Esophagus mucosa (tissue), 1 donor: Measurements from ENCODE around the gene ZNF263. TPM values are rescaled to one million over a fixed set of nuclear protein-coding genes. Genes with fewer than 3 reads are reported as not detected.
"Not testable (repeated sequence)": the region's sequence is repeated elsewhere in the genome, so short reads cannot be mapped to it uniquely, and the experiment has no call there.

Experiments used
- ATAC-seq: fragments of 200-7000 bp; cut with Tn5 transposase; one replicate; pipeline ENCODE4 v1.9.1; 2020
- total RNA-seq: library from RNA; stranded (reverse); gene quantifications from one replicate; pipeline ENCODE4 v1.2.4, GENCODE V29; 2023
- donor health status: DM: yes; HTN: yes; CAD: no.

Gene ZNF263
- total RNA-seq, 1 donor from 2014 or later, result 9.3 TPM

DNA sequence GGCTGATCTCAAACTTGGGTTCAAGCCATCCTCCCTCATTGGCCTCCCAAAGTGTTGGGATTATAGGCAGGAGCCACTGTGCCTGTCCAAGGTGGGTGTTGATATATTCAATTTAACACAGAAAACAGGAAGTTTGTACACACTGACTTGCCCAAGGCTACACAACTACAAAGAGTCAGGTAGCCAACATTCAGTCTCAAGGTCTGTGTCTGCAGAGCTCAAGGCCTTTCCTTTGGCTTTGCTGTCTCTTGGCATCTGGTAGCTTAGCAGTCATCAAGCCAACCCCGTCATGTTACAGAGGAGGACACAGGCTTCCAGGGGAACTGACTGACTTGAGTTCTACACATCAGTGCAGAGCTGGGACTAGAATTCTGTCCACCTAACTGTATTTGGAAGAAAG is 15.0 kb upstream of the ZNF263 start:
- no peak for ATAC-seq

DNA sequence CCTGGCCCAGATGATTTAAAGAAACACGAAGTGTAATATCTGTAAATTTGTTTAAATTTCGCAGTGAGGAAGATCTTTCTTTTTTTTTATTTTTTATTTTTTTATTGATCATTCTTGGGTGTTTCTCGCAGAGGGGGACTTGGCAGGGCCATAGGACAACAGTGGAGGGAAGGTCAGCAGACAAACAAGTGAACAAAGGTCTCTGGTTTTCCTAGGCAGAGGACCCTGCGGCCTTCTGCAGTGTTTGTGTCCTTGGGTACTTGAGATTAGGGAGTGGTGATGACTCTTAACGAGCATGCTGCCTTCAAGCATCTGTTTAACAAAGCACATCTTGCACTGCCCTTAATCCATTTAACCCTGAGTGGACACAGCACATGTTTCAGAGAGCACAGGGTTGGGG is 12.6 kb upstream of the ZNF263 start:
- not testable (repeated sequence) for ATAC-seq

GRCh38 chr16:3271281-3271680 is 12.0 kb upstream of the ZNF263 start:
- ATAC-seq, result not testable (repeated sequence)

DNA sequence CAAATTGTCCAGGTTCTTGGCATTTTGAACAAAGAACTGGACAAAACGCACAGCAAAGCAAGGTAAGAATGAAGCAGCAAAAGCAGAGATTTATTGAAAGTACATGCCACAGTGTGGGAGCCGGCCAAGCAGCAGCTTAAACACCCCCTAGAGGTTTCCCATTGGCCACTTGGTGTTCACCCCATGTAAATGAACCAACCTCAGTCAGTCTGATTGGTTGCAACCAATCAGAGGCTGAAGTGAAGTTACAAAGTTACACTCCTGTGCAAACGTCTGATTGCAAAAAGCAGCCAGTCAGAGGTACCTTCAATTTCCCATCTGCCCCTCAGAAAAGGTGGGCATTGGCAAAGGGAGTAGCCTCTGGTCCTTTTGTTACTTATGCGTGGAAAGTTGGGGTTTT is 8.8 kb upstream of the ZNF263 start:
- ATAC-seq, result no peak

GRCh38 chr16:3274947-3275346 is 8.3 kb upstream of the ZNF263 start:
- no peak for ATAC-seq

- no peak for ATAC-seq
These were observed 6.6 kb upstream of the ZNF263 start for GRCh38 chr16:3276679-3277078.

DNA sequence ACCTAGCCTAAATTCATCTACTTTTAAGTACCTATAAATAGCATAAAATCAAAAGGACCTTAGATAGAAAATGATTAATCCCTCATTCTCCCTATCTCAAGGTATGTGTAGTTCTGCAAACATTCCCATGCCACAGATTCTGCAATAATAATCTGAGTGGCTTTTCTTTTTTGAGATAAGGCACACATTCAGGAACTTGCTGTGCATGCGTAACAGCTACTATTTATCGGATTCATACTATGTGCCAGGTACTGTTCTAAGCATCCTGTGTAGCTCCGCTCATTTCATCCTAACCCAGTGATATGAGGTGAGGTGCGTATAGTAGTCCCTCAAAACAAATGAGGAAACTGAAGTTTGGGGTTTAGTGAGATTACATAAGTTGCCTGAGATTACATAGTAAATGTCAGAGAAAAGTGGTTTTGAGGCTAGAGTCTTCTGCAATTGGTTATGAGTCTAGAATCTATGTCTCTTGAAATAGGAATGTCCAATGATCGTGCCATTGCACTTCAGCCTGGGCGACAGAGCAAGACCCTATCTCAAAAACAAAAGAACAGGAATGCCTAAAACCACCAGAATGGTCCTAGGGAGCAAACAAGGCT is 2.0 kb upstream of the ZNF263 start:
- ATAC-seq, result no peak

DNA sequence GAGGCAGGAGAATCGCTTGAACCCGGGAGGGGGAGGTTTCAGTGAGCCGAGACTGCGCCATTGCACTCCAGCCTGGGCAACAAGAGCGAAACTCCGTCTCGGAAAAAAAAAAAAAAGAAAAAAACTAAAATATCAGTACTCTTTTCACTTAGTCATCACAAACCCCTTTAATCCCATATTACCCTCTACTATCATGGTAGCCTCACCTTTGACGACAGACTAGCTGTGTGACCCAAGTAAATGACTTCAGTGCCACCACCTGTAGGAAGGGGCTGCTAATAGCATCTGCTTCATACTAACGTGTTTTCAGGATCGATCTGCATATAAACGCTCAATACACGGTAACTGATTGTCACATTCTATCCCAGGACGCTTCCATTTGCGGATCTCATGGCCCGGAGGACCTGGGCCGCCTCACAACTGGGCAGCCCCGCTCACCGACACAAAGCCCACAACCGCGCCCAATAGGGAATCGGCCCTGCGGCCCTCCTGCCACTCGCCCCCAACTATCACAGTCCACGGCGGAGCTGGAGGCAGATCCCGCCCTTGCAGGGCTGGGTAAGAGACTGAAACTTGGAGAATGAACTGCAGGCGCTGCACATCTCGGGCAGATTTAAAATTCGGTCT is 1.1 kb upstream of the ZNF263 start:
- peak; percentile 30 for ATAC-seq

DNA sequence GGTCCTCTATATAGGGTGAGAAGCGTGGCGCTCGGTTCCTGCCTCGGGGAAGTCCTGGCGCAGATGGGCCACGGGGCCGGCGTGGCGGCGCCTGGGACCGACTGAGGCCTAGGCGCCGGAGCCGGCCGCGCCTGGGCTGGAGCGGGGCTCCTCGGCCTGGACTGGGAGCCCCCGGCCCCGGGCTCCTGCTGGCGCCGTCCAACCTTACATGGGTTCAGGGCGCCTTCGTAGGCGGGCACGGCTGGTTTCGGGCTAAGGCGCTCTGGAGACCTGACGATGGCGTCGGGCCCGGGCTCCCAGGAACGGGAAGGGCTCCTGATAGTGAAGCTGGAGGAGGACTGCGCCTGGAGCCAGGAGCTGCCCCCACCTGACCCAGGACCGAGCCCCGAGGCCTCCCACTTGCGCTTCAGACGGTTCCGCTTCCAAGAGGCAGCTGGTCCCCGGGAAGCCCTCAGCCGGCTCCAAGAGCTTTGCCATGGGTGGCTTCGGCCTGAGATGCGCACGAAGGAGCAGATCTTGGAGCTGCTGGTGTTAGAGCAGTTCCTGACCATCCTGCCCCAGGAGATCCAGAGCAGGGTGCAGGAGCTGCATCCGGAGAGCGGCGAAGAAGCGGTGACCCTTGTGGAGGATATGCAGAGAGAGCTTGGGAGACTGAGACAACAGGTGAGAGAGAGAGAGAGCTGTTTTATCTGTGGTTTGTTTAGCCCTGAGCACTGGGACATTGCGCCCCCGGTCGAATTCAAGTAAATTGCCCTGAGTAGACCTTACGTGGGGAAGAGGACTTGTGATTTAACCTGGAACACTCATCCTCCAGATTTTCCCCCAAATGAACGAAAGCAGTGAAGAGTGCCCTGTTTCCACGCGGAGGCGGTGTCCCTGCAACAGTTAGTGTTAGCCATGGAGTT is 504 bp downstream of the ZNF263 start:
- ATAC-seq, result no peak

DNA sequence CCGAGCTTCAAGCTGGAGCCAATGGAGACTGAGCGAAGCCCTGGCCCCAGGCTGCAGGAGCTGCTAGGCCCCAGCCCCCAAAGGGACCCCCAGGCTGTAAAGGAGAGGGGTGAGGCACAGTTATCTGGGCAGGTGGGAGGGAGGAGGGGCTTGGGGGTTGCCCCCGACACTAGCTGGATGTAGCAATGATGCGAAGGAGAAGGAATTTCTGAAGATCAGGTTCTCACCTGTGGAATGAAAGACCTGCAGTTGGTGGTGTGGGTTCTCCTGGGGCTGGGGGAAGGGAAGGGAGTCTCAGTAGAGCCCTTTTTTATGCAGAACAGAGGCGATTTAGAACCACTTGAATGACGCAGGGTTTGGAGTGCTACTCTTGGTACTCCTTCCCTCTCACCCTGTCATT is 1.8 kb downstream of the ZNF263 start:
- ATAC-seq, result no peak

GRCh38 chr16:3289998-3290673 is 6.8 kb downstream of the ZNF263 start:
- no peak for ATAC-seq

DNA sequence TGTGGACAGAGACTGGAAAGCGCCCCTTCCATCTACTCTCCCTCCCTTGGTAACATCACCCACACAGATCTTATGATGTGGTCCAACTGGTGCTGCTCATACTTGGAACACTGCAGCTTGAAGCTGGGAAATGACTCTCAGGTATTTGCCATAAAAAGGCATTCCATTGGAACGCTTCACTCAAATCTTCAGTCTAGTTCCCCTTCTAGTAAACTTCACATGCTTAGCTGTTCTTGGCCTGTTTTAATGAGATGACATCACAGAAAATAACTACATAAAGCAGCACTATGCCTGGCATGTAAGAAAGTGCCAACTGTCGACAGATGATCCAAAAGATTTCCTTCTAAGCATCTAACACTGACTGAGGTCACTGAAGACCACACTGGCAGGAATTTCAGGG is 9.3 kb downstream of the ZNF263 start:
- ATAC-seq, result no peak

- peak; percentile 17 for ATAC-seq
These were observed 11.9 kb downstream of the ZNF263 start for GRCh38 chr16:3295209-3295608.

- ATAC-seq, result no peak
These were observed 12.5 kb downstream of the ZNF263 start for GRCh38 chr16:3295783-3296182.

DNA sequence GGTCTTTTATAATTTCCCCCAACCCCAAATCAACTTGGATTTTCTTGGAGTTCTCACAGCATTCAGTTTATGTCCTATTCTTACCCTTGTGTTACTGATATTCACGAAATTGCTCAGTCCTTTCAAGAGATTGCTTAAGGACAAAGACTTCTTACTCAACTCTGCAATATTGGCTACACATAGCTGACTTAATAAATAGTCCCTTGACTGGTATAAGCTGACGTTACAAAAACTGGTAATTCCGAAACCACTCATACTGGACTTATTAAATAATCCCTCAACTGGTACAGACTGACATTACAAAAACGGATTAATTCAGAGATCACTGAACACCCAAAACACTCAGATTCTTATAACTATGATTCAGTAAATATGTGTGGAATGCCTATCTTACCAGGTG is 21.1 kb downstream of the ZNF263 start:
- ATAC-seq, result no peak

GRCh38 chr16:3305109-3306068 is 22.1 kb downstream of the ZNF263 start, which contains the start of the genes TIGD7 and ZNF75A:
Gene TIGD7 (minus strand): TSS chr16:3305430. CDS start chr16:3300614, 4,816 bp downstream.
Gene ZNF75A (plus strand): TSS chr16:3305497. CDS start chr16:3308429, 2,932 bp downstream.
- peak; percentile 98 for ATAC-seq

DNA sequence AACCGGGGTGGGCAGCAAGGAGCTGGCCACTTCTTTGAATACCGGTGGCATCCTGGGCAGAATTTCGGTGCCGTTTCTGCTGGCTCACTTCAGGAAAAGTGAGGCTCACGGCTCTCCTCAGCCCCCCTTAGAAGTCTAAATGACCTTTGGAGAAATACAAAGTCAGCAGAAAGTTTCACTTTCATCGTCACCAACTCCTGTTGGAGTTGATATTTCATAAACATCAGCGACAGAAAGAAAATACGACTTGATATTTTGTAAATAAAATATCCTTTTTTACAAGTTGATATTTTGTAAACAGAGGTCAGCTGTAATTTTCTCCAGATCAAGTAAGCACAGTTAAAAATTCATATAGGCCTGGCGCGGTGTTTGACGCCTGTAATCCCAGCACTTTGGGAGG is 22.8 kb downstream of the ZNF263 start:
- ATAC-seq, result no peak

GRCh38 chr16:3311496-3311895 is 28.2 kb downstream of the ZNF263 start:
- ATAC-seq, result no peak

- no peak for ATAC-seq
These were observed 34.2 kb downstream of the ZNF263 start for GRCh38 chr16:3317315-3317999.

GRCh38 chr16:3321816-3322215 is 38.5 kb downstream of the ZNF263 start:
- ATAC-seq, result no peak

- no peak for ATAC-seq
These were observed 44.2 kb downstream of the ZNF263 start for GRCh38 chr16:3327514-3327913.
